Smooth muscle cell (in vitro differentiated cells): ENCODE results near the gene FBXO3. TPM values are rescaled to one million over a fixed set of nuclear protein-coding genes. Genes with fewer than 3 reads are reported as not detected.
"Not testable (repeated sequence)": the region's sequence is repeated elsewhere in the genome, so short reads cannot be mapped to it uniquely, and the experiment has no call there.

ENCODE experiments used
- DNase-seq: peaks from one replicate; lab custom pipeline; 2025; ENCODE audit not compliant: unreplicated experiment; lab: John Stamatoyannopoulos, UW
- H2AFZ ChIP-seq: fragments of 200-600 bp; sonication (generic); 2 replicates; pipeline ENCODE4 v1.6.0; 2016; ENCODE audit warnings: antibody characterized with exemption, low read depth, mild to moderate bottlenecking
- H3F3A ChIP-seq: fragments of 200-600 bp; sonication (generic); 2 replicates; pipeline ENCODE4 v1.6.0; 2017; ENCODE audit warnings: antibody characterized with exemption, low read depth
- H3K27ac ChIP-seq: fragments of 200-600 bp; sonication (generic); 2 replicates; pipeline ENCODE4 v1.5.1; 2016; ENCODE audit warnings: low read depth, mild to moderate bottlenecking
- H3K27me3 ChIP-seq: fragments of 200-600 bp; sonication (generic); 2 replicates; pipeline ENCODE4 v1.6.1; 2016; ENCODE audit warnings: low read depth, mild to moderate bottlenecking
- H3K36me3 ChIP-seq: fragments of 200-600 bp; sonication (generic); 2 replicates; pipeline ENCODE4 v1.5.1; 2016; ENCODE audit warnings: low read depth
- H3K4me1 ChIP-seq: fragments of 200-600 bp; sonication (generic); 2 replicates; pipeline ENCODE4 v1.5.1; 2016; ENCODE audit warnings: low read depth
- H3K4me2 ChIP-seq: fragments of 200-600 bp; sonication (generic); 2 replicates; pipeline ENCODE4 v1.6.0; 2016; ENCODE audit warnings: mild to moderate bottlenecking
- H3K4me3 ChIP-seq: fragments of 200-600 bp; sonication (generic); 2 replicates; pipeline ENCODE4 v1.5.1; 2016; ENCODE audit warnings: mild to moderate bottlenecking
- H3K79me2 ChIP-seq: fragments of 200-600 bp; sonication (generic); 2 replicates; pipeline ENCODE4 v1.6.0; 2016; ENCODE audit warnings: low read depth, mild to moderate bottlenecking
- H3K9ac ChIP-seq: fragments of 200-600 bp; sonication (generic); 2 replicates; pipeline ENCODE4 v1.6.0; 2016; ENCODE audit warnings: low read depth
- H3K9me3 ChIP-seq: fragments of 200-600 bp; sonication (generic); replicated peaks from 2 replicates; pipeline ENCODE4 v1.5.1; 2016; ENCODE audit warnings: low read depth
- H4K20me1 ChIP-seq: fragments of 200-600 bp; sonication (generic); 2 replicates; pipeline ENCODE4 v1.6.0; 2016; ENCODE audit warnings: low read depth
- WGBS: methylation state at CpG from one replicate; pipeline ENCODE4 v1.1.7; 2016; ENCODE audit warnings: low lambda C conversion rate; 5-methylcytosine and 5-hydroxymethylcytosine counted together
- polyA plus RNA-seq: library from polyadenylated mRNA; unstranded; fragments of >200 nt; fragmentation: Nextera tagmentation; extraction: Ambion mirVana; gene quantifications from 2 replicates; pipeline ENCODE4 v1.2.1, GENCODE V29; 2016
- total RNA-seq: library from RNA; depleted of rRNA; stranded (reverse); fragments of >200 nt; gene quantifications from 2 replicates; pipeline ENCODE4 v1.2.3, GENCODE V29; 2014
- TF ChIP-seq, protein P1 (sequence below): fragments of 200-600 bp; sonication (generic); IDR thresholded peaks from 2 replicates; pipeline ENCODE4 v1.5.1; 2017; ENCODE audit warnings: borderline replicate concordance, mild to moderate bottlenecking, antibody characterized with exemption; ENCODE audit not compliant: insufficient read depth, poor library complexity, severe bottlenecking

Gene FBXO3, protein sequence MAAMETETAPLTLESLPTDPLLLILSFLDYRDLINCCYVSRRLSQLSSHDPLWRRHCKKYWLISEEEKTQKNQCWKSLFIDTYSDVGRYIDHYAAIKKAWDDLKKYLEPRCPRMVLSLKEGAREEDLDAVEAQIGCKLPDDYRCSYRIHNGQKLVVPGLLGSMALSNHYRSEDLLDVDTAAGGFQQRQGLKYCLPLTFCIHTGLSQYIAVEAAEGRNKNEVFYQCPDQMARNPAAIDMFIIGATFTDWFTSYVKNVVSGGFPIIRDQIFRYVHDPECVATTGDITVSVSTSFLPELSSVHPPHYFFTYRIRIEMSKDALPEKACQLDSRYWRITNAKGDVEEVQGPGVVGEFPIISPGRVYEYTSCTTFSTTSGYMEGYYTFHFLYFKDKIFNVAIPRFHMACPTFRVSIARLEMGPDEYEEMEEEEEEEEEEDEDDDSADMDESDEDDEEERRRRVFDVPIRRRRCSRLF
- total RNA-seq = 49.3 and 63.6 TPM in 2 replicates
- polyA plus RNA-seq = 28.8 and 38.5 TPM in 2 replicates

DNA sequence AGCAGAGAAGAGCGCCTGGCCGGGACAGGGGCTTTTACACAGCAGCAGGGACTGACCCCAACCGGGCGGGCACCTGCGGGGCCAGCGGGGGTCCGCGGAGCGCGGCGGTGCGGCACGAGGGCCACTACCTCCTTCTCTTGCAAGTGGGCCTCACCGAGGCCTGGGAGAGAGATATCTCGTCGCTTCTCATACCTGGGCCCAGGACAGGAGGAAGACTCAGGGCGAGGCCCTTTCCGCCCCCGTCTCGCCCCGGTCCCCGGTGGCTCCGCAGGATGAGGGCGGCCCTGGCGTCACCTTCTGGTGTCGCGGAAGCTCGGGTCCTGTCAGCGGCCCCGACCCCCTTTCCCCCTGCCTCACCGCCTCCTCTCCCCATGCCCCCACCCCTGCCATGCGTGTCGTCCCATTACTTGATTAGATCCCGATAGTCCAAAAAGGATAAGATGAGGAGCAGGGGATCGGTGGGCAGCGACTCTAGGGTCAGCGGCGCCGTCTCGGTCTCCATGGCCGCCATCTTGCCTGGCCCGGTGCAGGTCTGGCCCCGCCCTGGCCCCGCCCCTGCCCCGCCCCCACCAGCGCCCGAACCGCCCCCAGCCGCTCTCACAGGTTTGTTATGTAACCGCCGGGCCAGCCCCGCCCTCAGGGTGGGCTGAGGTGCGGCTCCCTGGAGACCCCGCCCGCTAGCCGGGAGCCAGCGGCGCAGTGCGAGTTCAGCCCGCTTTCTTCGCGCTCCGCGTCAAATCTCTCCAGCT is at the start of gene FBXO3:
Gene FBXO3 (minus strand): TSS at position 534 of the 749 bp plus-strand sequence. CDS start 23 bp downstream, at position 511.
- Histone ChIP-seq H2AFZ (peak within 1 kb of the TSS; percentile 99), H4K20me1 (peaks cover 36% of the 10 kb centered on the region), H3K27me3 (no peaks in the 10 kb centered on the region), H3K9me3 (no peaks in the 10 kb centered on the region), H3F3A (no peaks in the 10 kb centered on the region), H3K4me1 (peaks cover 8% of the 10 kb centered on the region), H3K4me3 (peak within 1 kb of the TSS; percentile 79), H3K36me3 (no peaks in the 10 kb centered on the region), H3K4me2 (peak within 1 kb of the TSS; percentile 100), H3K27ac (peak within 1 kb of the TSS; percentile 59), H3K9ac (peak within 1 kb of the TSS; percentile 79), H3K79me2 (peaks cover 28% of the 10 kb centered on the region)
- DNase-seq = peak; percentile 62
- TF ChIP-seq, protein P1, sequence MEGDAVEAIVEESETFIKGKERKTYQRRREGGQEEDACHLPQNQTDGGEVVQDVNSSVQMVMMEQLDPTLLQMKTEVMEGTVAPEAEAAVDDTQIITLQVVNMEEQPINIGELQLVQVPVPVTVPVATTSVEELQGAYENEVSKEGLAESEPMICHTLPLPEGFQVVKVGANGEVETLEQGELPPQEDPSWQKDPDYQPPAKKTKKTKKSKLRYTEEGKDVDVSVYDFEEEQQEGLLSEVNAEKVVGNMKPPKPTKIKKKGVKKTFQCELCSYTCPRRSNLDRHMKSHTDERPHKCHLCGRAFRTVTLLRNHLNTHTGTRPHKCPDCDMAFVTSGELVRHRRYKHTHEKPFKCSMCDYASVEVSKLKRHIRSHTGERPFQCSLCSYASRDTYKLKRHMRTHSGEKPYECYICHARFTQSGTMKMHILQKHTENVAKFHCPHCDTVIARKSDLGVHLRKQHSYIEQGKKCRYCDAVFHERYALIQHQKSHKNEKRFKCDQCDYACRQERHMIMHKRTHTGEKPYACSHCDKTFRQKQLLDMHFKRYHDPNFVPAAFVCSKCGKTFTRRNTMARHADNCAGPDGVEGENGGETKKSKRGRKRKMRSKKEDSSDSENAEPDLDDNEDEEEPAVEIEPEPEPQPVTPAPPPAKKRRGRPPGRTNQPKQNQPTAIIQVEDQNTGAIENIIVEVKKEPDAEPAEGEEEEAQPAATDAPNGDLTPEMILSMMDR = no peak
- under 1% methylated on average over 35 of the region's 64 CpGs for WGBS

DNA sequence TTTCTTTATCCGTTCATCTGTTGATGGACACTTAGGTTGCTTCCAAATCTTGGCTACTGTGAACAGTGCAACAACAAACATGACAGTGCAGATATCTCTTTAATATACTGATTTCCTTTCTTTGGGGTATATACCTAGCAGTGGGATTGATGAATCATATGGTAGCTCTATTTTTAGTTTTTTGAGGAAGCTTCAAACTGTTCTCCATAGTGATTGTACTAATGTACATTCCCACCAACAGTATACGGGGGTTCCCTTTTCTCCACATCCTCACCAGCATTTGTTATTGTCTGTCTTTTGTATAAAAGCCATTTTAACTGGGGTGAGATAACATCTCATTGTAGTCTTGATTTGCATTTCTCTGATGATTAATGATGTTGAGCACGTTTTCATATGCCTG is 48.7 kb upstream of the FBXO3 start:
- H3K79me2 ChIP-seq, H3K36me3 ChIP-seq, H3K4me3 ChIP-seq, H3K9me3 ChIP-seq, DNase-seq, H3K9ac ChIP-seq, H3K27ac ChIP-seq, H3F3A ChIP-seq, H3K4me1 ChIP-seq, H2AFZ ChIP-seq, H4K20me1 ChIP-seq, H3K4me2 ChIP-seq: not testable (repeated sequence)
- WGBS = 55% methylated on average over 3 of the region's 3 CpGs
- peaks cover 84% of the 10 kb centered on the region for H3K27me3 ChIP-seq

DNA sequence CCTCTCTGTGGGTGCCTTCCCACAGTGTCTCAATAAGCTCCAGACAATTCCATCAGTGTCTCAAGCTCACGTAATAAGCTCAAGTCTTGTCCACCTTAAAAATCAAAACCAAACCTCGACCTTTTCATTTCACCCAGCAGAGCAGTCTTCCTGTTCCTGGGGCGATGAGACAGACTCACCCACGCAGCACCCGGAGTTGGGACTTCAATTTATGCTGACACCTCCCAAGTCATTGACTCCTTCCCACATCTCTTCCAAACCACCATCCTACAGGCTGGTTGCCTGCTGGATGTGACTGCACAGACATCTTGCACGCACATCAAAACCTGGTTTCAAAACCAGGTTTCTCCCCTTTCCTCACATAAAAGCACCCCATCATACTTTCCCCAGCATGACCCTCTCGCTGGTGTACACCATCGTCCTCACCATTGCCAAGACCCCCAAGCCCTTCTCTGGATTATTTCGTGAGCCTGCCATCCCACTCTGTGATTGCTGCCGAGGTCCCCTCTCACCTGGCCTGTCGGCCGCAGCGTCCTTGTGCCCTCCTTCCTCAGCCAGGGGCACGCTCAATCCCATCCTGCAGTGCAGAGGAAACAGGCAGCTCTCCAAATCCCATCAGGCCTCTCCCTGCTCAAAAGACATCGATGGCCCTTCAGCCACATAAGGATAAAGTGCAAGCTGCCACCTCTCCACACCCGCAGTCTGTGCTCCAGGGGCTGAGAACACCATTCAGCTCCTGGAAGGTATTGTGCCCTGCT is 45.1 kb upstream of the FBXO3 start:
- Histone ChIP-seq H2AFZ (no peak overlapping the region), H3K36me3 (no peaks in the 10 kb centered on the region), H3K9ac (no peak overlapping the region), H3K27ac (no peak overlapping the region), H3K4me1 (no peaks in the 10 kb centered on the region), H3K4me2 (no peak overlapping the region), H3K4me3 (no peak overlapping the region), H3F3A (no peaks in the 10 kb centered on the region), H3K9me3 (no peaks in the 10 kb centered on the region), H3K79me2 (no peaks in the 10 kb centered on the region), H4K20me1 (no peaks in the 10 kb centered on the region), H3K27me3 (peaks cover 94% of the 10 kb centered on the region)
- 83% methylated on average over 16 of the region's 16 CpGs for WGBS
- no peak for DNase-seq
- TF ChIP-seq, protein P1 = no peak
